Endothelial cell of umbilical vein (primary cell): ENCODE data around the gene NDUFS8. TPM values are rescaled to one million over a fixed set of nuclear protein-coding genes. Genes with fewer than 3 reads are reported as not detected.

Experiments
- BruUV-seq: library from RNA; stranded (reverse); fragments of 400-500 nt; replicated peaks from 2 replicates; lab custom pipeline; 2021; lab: Mats Ljungman, UMichigan
- CTCF ChIA-PET: fragments of 300-600, 350-600 bp; sonication (Branson Sonifier 250); formaldehyde crosslinking; loops from one replicate; lab custom pipeline; 2021; ENCODE audit warnings: antibody characterized with exemption, inconsistent platforms; lab: Charles Lee
- POLR2A ChIA-PET: fragments of 300-600, 350-600 bp; sonication (Branson Sonifier 250); formaldehyde crosslinking; loops from one replicate; lab custom pipeline; 2021; ENCODE audit warnings: antibody characterized with exemption, inconsistent platforms; lab: Charles Lee
- DNase-seq: peaks from one replicate; pipeline ENCODE4 v3.0.0-alpha.2; 2011; ENCODE audit warnings: low read depth, low spot score
- FAIRE-seq: peaks from 2 replicates; lab custom pipeline; 2011; peaks lifted over from hg19 to GRCh38; lab: Jason Lieb, UNC
- H2AFZ ChIP-seq: 2 replicates; pipeline ENCODE4 v1.6.0; 2012; ENCODE audit warnings: low read depth, low read length, control low read depth, inconsistent platforms
- H3K27ac ChIP-seq: 2 replicates; pipeline ENCODE4 v1.5.1; 2011; ENCODE audit warnings: low read depth, mild to moderate bottlenecking, control low read depth, low read length, moderate library complexity; ENCODE audit not compliant: insufficient read depth
- H3K27me3 ChIP-seq, 2 experiments: 2 replicates each; pipeline versions ENCODE4 v1.6.0 to v1.6.1; 2011; ENCODE audit warnings: low read length in 2 of 2, mixed read lengths in 1 of 2; ENCODE audit not compliant: control insufficient read depth in 2 of 2, insufficient read depth in 2 of 2
- H3K36me3 ChIP-seq, 2 experiments: 2 replicates in 1 of 2; 3 replicates in 1 of 2; pipeline ENCODE4 v1.5.1; 2011; ENCODE audit warnings: low read length in 2 of 2, mild to moderate bottlenecking in 1 of 2, moderate library complexity in 1 of 2; ENCODE audit not compliant: control insufficient read depth in 2 of 2, insufficient read depth in 2 of 2; ENCODE audit errors: extremely low read depth in 1 of 2
- H3K4me1 ChIP-seq: 3 replicates; pipeline ENCODE4 v1.5.1; 2011; ENCODE audit warnings: mild to moderate bottlenecking, low read length; ENCODE audit not compliant: control insufficient read depth, insufficient read depth; ENCODE audit errors: extremely low read depth
- H3K4me2 ChIP-seq: 2 replicates; pipeline ENCODE4 v1.6.1; 2011; ENCODE audit warnings: low read length, control low read depth, mixed read lengths; ENCODE audit not compliant: insufficient read depth
- H3K4me3 ChIP-seq, 3 experiments: fragments of 200-600 bp in 1 of 3; sonication (generic), shearing (Covaris generic) in 1 of 3; replicated peaks in 1 of 3; 2 replicates each; pipeline ENCODE4 v1.5.1; 2011 to 2016; ENCODE audit warnings: control low read depth in 3 of 3, low read length in 3 of 3, mild to moderate bottlenecking in 2 of 3, inconsistent platforms in 1 of 3, low read depth in 1 of 3, moderate library complexity in 1 of 3; ENCODE audit not compliant: insufficient read depth in 1 of 3
- H3K79me2 ChIP-seq: 2 replicates; pipeline ENCODE4 v1.6.0; 2012; ENCODE audit warnings: low read length, inconsistent platforms; ENCODE audit not compliant: control insufficient read depth, insufficient read depth
- H3K9ac ChIP-seq: replicated peaks from 2 replicates; pipeline ENCODE3; 2011; ENCODE audit warnings: low read length, control low read depth; ENCODE audit not compliant: insufficient read depth; ENCODE audit errors: extremely low read depth
- H3K9me1 ChIP-seq: replicated peaks from 3 replicates; pipeline ENCODE4 v1.6.0; 2011; ENCODE audit warnings: mild to moderate bottlenecking, low read length; ENCODE audit not compliant: control insufficient read depth, insufficient read depth; ENCODE audit errors: extremely low read depth
- H3K9me3 ChIP-seq: replicated peaks from 2 replicates; pipeline ENCODE4 v1.5.1; 2012; ENCODE audit warnings: low read length, inconsistent platforms; ENCODE audit not compliant: control insufficient read depth, insufficient read depth
- H4K20me1 ChIP-seq: replicated peaks from 2 replicates; pipeline ENCODE3; 2011; ENCODE audit warnings: mild to moderate bottlenecking, low read length; ENCODE audit not compliant: control insufficient read depth, insufficient read depth; ENCODE audit errors: extremely low read depth
- CTCF ChIP-seq, 2 donors: IDR thresholded peaks; 1 replicate in 1 of 2; 2 replicates in 1 of 2; pipeline ENCODE4 v1.5.1; 2011; ENCODE audit warnings: low read length in 2 of 2, mild to moderate bottlenecking in 2 of 2, moderate library complexity in 2 of 2, control low read depth in 1 of 2, inconsistent platforms in 1 of 2, low read depth in 1 of 2; ENCODE audit not compliant: insufficient read depth in 1 of 2; ENCODE audit errors: extremely low read depth in 1 of 2
- EZH2 ChIP-seq: IDR thresholded peaks from 2 replicates; pipeline ENCODE4 v1.6.1; 2012; ENCODE audit warnings: borderline replicate concordance, low read depth, mild to moderate bottlenecking, moderate library complexity, low read length, inconsistent platforms; ENCODE audit not compliant: severe bottlenecking
- JUN ChIP-seq: IDR thresholded peaks from 2 replicates; pipeline ENCODE4 v1.6.1; 2011; ENCODE audit warnings: borderline replicate concordance, low read depth; ENCODE audit not compliant: insufficient read length, insufficient read depth
- MAX ChIP-seq: IDR thresholded peaks from 2 replicates; pipeline ENCODE4 v1.6.1; 2011; ENCODE audit not compliant: insufficient read depth, insufficient read length
- MYC ChIP-seq: IDR thresholded peaks from one replicate; pipeline ENCODE4 v1.6.1; 2011; ENCODE audit warnings: mild to moderate bottlenecking, low read depth, low read length
- POLR2A ChIP-seq: IDR thresholded peaks from 2 replicates; pipeline ENCODE4 v1.6.1; 2012; ENCODE audit warnings: low read depth, mild to moderate bottlenecking, control low read depth, low read length
- POLR2AphosphoS5 ChIP-seq: IDR thresholded peaks from 2 replicates; pipeline ENCODE4 v1.6.1; 2012; ENCODE audit warnings: low read depth, mild to moderate bottlenecking, control low read depth, low read length, moderate library complexity; ENCODE audit not compliant: insufficient read depth
- dilution Hi-C: fragments of 300-500 bp; cut with MboI; formaldehyde crosslinking; loops from one replicate; pipeline ENCODE4 v1.15.0; 2019; ENCODE audit warnings: low sequenced_read_pairs; ENCODE audit not compliant: extremely low pct_ligation_motif_present
- intact Hi-C: fragments of 100-400 bp; cut with micrococcal nuclease; formaldehyde crosslinking; loops from one replicate; pipeline ENCODE4 v1.10.0; 2022
- polyA plus RNA-seq, 4 experiments: library from polyadenylated mRNA; depleted of rRNA in 3 of 4; stranded (reverse) in 3 of 4; unstranded in 1 of 4; fragments of >200 nt; gene quantifications; 2 replicates each; pipeline versions ENCODE4 v1.2.1 to v1.2.3, GENCODE V29; 2011 to 2012; ENCODE audit warnings: missing spikeins in 1 of 4
- total RNA-seq: library from RNA; stranded (reverse); gene quantifications from 2 replicates; pipeline ENCODE4 v1.2.3, GENCODE V29; 2021

Gene NDUFS8
- total and polyA plus RNA-seq, 2 donors (not counting 3 experiments of a cell fraction or from before 2014, with no cell fraction given) = 166 to 170 TPM

GRCh38 chr11:68071281-68072048 is 41.0 kb downstream of the NDUFS8 start:
- Histone ChIP-seq H3K36me3 (peaks cover 0 to 24% of the 10 kb centered on the region in 2 experiments), H4K20me1 (no peaks in the 10 kb centered on the region), H3K9me1 (no peaks in the 10 kb centered on the region), H2AFZ (no peak overlapping the region), H3K4me3 (no peak overlapping the region), H3K9ac (no peak overlapping the region), H3K4me2 (no peak overlapping the region), H3K79me2 (no peaks in the 10 kb centered on the region), H3K27me3 (no peaks in the 10 kb centered on the region), H3K9me3 (no peaks in the 10 kb centered on the region), H3K27ac (no peak overlapping the region), H3K4me1 (no peaks in the 10 kb centered on the region)
- DNase-seq = no peak
- POLR2A ChIA-PET = no interaction called here
- intact Hi-C loops (no loop called here), dilution Hi-C loops (no loop called here)
- no peak for TF ChIP-seq POLR2AphosphoS5
- TF ChIP-seq MYC = no peak
- TF ChIP-seq JUN = no peak
- no peak for TF ChIP-seq CTCF (IDR thresholded peaks at IDR 0.05; ENCODE audit: extremely low read depth in 1 of 2, insufficient read depth in 1 of 2, low read depth in 1 of 2, low read length in 2 of 2)
- no peak for TF ChIP-seq POLR2A
- no peak for TF ChIP-seq EZH2
- TF ChIP-seq MAX = no peak
- no TSS peak for BruUV-seq
- CTCF ChIA-PET = interaction anchor here (0.7 to 1.8 kb wide), 6 partner anchors 12 to 138 kb away, joined by 3 to 4 read pairs (median 4); no protein-coding TSS in a partner anchor
- no peak for FAIRE-seq
